Psoas muscle (tissue), 8 donors: Measurements from ENCODE around the gene ARMC5. TPM values are rescaled to one million over a fixed set of nuclear protein-coding genes. Genes with fewer than 3 reads are reported as not detected.
"Not testable (repeated sequence)": the region's sequence is repeated elsewhere in the genome, so short reads cannot be mapped to it uniquely, and the experiment has no call there.

Source experiments
- ATAC-seq, 4 donors: fragments of 200-7000 bp; cut with Tn5 transposase; one replicate each; pipeline ENCODE4 v1.9.1; 2020; ENCODE audit warnings: moderate library complexity in 3 of 4, mild to moderate bottlenecking in 2 of 4
- DNase-seq, 2 donors: peaks; one replicate each; pipeline ENCODE4 v3.0.0-alpha.2; 2020
- H3K27ac ChIP-seq: fragments of 200-600 bp; one replicate; pipeline ENCODE4 v1.8.0; 2022
- H3K27me3 ChIP-seq, 3 donors: fragments of 200-600 bp in 1 of 3; one replicate each; pipeline versions ENCODE4 v1.6.1 to v1.8.0; 2013 to 2022; ENCODE audit warnings: low read length in 2 of 3, mild to moderate bottlenecking in 2 of 3, moderate library complexity in 1 of 3; ENCODE audit not compliant: insufficient read depth in 3 of 3
- H3K36me3 ChIP-seq, 2 donors: fragments of 200-600 bp in 1 of 2; one replicate each; pipeline versions ENCODE4 v1.6.1 to v1.8.0; 2013 to 2022; ENCODE audit warnings: low read depth in 1 of 2, mild to moderate bottlenecking in 1 of 2, moderate library complexity in 1 of 2; ENCODE audit not compliant: insufficient read depth in 1 of 2
- H3K4me1 ChIP-seq: fragments of 200-600 bp; one replicate; pipeline ENCODE4 v1.8.0; 2022
- H3K4me3 ChIP-seq: fragments of 200-600 bp; one replicate; pipeline ENCODE4 v1.8.0; 2022; ENCODE audit warnings: mild to moderate bottlenecking
- H3K9me3 ChIP-seq: fragments of 200-600 bp; one replicate; pipeline ENCODE4 v1.8.0; 2022
- CTCF ChIP-seq: fragments of 200-600 bp; IDR thresholded peaks from one replicate; pipeline ENCODE4 v1.8.0; 2022; ENCODE audit warnings: antibody characterized with exemption
- WGBS, 3 donors: extraction: QIAGEN DNeasy Blood & Tissue Kit; methylation state at CpG; one replicate each; pipeline versions ENCODE4 v1.1.6 to v1.1.7; 2013; 5-methylcytosine and 5-hydroxymethylcytosine counted together
- intact Hi-C, 2 donors: fragments of 100-400 bp; cut with DNase I; formaldehyde crosslinking; loops; one replicate each; pipeline versions ENCODE4 v1.11.0 to v1.14.2; 2022
- polyA plus RNA-seq, 3 donors: library from polyadenylated mRNA; stranded (reverse); fragments of 200-250 nt; gene quantifications; one replicate each; pipeline ENCODE4 v1.2.3, GENCODE V29; 2013
- total RNA-seq, 4 donors: library from RNA; stranded (reverse); fragmentation: NEBNext Ultra II Directional in 2 of 4; extraction: Animal tissue kit (Norgen Biotek cat#: 25700) in 2 of 4; gene quantifications; one replicate each; pipeline versions ENCODE4 v1.2.1 to v1.2.4, GENCODE V29; 2021 to 2023
- donor health status: healthy with polysubstance abuse.
- donor health status: DM: no; HTN: no; CAD: no; lungs with moderate emphysema.
- donor health status: Bipolar disorder and iron deficiency.
- donor health status: healthy.
- donor health status: DM: yes; HTN: yes; CAD: no.
- donor health status: DM: no; HTN: no; CAD: no.
- donor health status: DM: no; HTN: no; CAD: no.
- donor health status: DM: yes; HTN: yes; CAD: no.

Gene ARMC5
- total and polyA plus RNA-seq, 7 donors = 6.5 to 18.7 (median 11.4) TPM

GRCh38 chr16:31499928-31500327 is 40.6 kb downstream of the ARMC5 start:
- intact Hi-C loops = loop anchor here in 1 of 2 donors (10.0 kb wide), 2 partner anchors 215 to 375 kb away; partner anchors contain the start of gene ZNF267
- no peak for TF ChIP-seq CTCF
- H3K27ac ChIP-seq = no peak overlapping the region
- H3K4me1 ChIP-seq = no peaks in the 10 kb centered on the region
- H3K36me3 ChIP-seq = peaks cover 15 to 69% of the 10 kb centered on the region in 2 donors
- no peaks in the 10 kb centered on the region for H3K9me3 ChIP-seq
- ATAC-seq = no peak
- DNase-seq = no peak
- no peaks in the 10 kb centered on the region for H3K27me3 ChIP-seq
- H3K4me3 ChIP-seq = no peak overlapping the region
- 90 to 96% (median 90%) methylated on average over 8 of the region's 8 CpGs for WGBS, 3 donors

GRCh38 chr16:31501226-31501965 is 42.1 kb downstream of the ARMC5 start:
- WGBS, 3 donors = 62 to 78% (median 65%) methylated on average over 3 of the region's 3 CpGs

GRCh38 chr16:31501966-31502348 is 42.7 kb downstream of the ARMC5 start:
- 68 to 83% (median 68%) methylated on average over 4 of the region's 4 CpGs for WGBS, 3 donors
- intact Hi-C loops = loop anchor here in 1 of 2 donors (10.0 kb wide), 2 partner anchors 213 to 373 kb away; partner anchors contain the start of gene ZNF267

More at GRCh38 chr16:31501226-31501965, 42.1 kb downstream of the ARMC5 start:
- Histone ChIP-seq H3K4me1 (peaks cover 7% of the 10 kb centered on the region), H3K36me3 (peaks cover 7 to 67% of the 10 kb centered on the region in 2 donors), H3K4me3 (no peak overlapping the region), H3K9me3 (no peaks in the 10 kb centered on the region), H3K27ac (no peak overlapping the region), H3K27me3 (no peaks in the 10 kb centered on the region)
- intact Hi-C loops = loop anchor here in 1 of 2 donors (10.0 kb wide), 2 partner anchors 213 to 373 kb away; partner anchors contain the start of gene ZNF267
- ATAC-seq = no peak
- DNase-seq = no peak
- TF ChIP-seq CTCF = no peak

DNA sequence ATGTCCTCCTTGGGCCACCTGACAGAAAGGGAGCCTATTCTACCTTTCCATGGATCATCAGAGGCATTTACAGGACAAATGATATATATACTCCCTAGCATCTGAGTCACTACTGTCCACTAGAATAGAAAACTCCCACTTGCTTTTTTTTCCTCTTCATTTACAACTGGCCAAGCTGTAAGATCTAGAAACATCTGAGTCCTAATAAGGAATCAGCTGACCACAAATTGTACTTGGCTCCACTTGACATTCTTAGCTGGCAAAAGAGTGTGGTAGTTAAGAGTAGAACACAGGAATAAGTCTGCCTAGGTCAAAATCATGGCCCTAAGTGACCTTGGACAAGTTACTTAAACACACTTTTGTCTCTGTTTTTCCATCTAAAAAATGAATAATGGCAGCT is 43.7 kb downstream of the ARMC5 start:
- H3K4me1 ChIP-seq = peaks cover 17% of the 10 kb centered on the region
- no peak overlapping the region for H3K27ac ChIP-seq
- no peaks in the 10 kb centered on the region for H3K9me3 ChIP-seq
- H3K36me3 ChIP-seq = peaks cover 6 to 56% of the 10 kb centered on the region in 2 donors
- H3K4me3 ChIP-seq = no peak overlapping the region
- H3K27me3 ChIP-seq = no peaks in the 10 kb centered on the region
- DNase-seq = no peak
- no peak for TF ChIP-seq CTCF
- intact Hi-C loops = loop anchor here in 1 of 2 donors (10.0 kb wide), 2 partner anchors 212 to 372 kb away; partner anchors contain the start of gene ZNF267
- no peak for ATAC-seq

More at GRCh38 chr16:31501966-31502348, 42.7 kb downstream of the ARMC5 start:
- no peak overlapping the region for H3K27ac ChIP-seq
- no peak for TF ChIP-seq CTCF
- H3K27me3 ChIP-seq = no peaks in the 10 kb centered on the region
- H3K4me1 ChIP-seq = peaks cover 13% of the 10 kb centered on the region
- ATAC-seq (no peak), DNase-seq (no peak)
- peaks cover 6 to 67% of the 10 kb centered on the region in 2 donors for H3K36me3 ChIP-seq
- H3K4me3 ChIP-seq = no peak overlapping the region
- no peaks in the 10 kb centered on the region for H3K9me3 ChIP-seq

DNA sequence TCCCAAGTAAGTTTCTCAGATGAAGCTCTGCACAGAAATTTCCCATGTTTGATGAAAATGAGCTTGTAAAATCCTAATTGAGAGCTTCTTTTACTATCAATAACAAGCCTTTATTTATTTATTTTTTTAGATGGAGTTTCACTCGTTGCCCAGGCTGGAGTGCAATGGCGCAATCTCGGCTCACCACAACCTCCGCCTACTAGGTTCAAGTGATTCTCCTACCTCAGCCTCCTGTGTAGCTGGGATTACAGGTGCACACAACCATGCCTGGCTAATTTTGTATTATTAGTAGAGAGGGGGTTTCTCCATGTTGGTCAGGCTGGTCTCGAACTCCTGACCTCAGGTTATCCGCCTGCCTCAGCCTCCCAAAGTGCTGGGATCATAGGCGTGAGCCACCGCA is 44.3 kb downstream of the ARMC5 start:
- DNase-seq, H3K9me3 ChIP-seq, ATAC-seq, H3K27me3 ChIP-seq, H3K4me3 ChIP-seq, H3K27ac ChIP-seq: not testable (repeated sequence)
- H3K36me3 ChIP-seq = peaks cover 5 to 51% of the 10 kb centered on the region in 2 donors
- 89 to 93% (median 90%) methylated on average over 8 of the region's 8 CpGs for WGBS, 3 donors
- peaks cover 17% of the 10 kb centered on the region for H3K4me1 ChIP-seq
- intact Hi-C loops = loop anchor here in 1 of 2 donors (10.0 kb wide), 2 partner anchors 211 to 371 kb away; partner anchors contain the start of gene ZNF267
